Stimulated activated CD8-positive, alpha-beta memory T cell treated with anti-CD3 and anti-CD28 coated beads, Interleukin-12 subunit alpha, Interleukin-12 subunit beta, amount 100 ng/mL, for 4 hours (primary cell): Measurements from ENCODE around the gene WDR70.
"Not testable (repeated sequence)": the region's sequence is repeated elsewhere in the genome, so short reads cannot be mapped to it uniquely, and the experiment has no call there.

Experiments used
- DNase-seq: peaks from one replicate; pipeline ENCODE4 v3.0.0-alpha.2; 2020; ENCODE audit warnings: low read depth

Gene WDR70

DNA sequence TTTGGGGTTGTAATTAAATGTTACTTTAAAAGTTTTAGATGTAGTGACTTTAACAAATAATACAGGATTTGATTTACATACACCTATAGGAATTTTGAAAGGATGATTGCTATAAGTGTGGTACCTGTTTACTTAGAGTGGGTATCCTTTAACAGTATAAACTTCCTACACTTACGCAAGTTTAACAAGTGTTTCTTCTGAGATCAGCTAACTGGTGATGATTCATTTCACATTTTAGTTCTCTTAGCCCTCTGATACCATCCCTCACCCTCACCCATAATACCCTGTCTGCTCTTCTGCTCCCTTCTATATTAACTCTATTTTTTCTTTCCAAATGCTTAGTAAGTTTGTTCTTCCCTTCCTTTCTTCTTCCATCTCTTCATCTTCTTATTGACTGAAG, 262.8 kb downstream of the WDR70 start:
- no peak for DNase-seq

DNA sequence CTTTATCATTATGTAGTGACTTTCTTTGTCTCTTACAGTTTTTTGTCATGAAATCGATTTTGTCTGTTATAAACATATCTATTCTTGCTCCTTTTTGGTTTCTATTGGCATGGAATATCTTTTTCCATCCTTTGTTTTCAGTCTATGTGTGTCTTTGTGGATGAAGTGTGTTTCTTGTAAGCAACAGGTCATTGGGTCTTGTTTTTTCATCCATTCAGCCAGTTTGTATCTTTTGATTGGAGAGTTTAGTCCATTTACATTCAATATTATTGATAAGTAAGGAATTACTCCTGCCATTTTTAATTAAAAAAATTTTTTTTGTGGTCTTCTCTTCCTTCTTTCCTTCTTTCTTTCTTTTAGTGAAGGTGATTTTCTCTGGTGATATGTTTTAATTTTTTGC, 266.6 kb downstream of the WDR70 start:
- no peak for DNase-seq

DNA sequence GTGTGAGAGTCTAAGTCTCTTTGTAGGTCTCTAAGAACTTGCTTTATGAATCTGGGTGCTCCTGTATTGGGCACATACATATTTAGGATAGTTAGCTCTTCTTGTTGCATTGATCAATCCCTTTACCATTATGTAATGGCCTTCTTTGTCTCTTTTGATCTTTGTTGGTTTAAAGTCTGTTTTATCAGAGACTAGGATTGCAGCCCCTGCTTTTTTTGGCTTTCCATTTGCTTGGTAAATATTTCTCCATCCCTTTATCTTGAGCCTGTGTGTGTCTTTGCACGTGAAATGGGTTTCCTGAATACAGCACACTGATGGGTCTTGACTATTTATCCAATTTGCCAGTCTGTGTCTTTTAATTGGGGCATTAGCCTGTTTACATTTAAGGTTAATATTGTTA, 275.4 kb downstream of the WDR70 start:
- DNase-seq, result not testable (repeated sequence)

DNA sequence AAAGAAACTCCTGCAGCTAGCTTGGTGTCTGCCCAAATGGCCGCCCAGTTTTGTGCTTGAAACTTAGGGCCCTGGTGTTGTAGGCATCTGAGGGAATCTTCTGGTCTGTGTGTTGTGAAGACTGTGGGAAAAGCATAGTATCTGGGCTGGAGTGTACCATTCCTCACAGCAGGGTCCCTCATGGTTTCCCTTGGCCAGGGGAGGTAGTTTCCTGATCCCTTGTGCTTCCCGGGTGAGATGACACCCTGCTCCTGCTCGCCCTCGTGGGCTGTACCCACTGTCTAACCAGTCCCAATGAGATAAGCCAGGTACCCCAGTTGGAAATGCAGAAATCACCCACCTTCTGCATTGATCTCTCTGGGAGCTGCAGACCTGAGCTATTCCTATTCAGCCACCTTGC, 277.9 kb downstream of the WDR70 start:
- DNase-seq, result no peak

DNA sequence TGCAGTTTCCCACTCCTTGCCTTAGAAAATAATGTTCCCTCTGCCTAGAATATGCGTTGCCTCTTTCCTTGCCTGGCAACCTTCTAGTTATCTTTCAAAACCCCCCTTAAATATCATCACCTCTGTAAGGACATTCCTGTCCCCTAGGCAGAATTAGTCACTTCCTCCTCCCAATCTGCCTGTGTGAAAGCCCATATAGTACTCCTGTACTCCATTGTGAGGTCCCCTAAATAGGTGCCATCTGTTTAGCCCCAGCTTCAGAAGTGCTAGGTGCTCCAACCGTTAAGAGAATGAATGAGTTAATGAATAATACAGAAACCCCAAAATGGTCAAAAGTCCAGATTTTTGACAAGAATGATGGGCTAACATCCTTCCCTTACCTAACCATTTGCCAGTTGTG, 279.3 kb downstream of the WDR70 start:
- DNase-seq, result no peak

DNA sequence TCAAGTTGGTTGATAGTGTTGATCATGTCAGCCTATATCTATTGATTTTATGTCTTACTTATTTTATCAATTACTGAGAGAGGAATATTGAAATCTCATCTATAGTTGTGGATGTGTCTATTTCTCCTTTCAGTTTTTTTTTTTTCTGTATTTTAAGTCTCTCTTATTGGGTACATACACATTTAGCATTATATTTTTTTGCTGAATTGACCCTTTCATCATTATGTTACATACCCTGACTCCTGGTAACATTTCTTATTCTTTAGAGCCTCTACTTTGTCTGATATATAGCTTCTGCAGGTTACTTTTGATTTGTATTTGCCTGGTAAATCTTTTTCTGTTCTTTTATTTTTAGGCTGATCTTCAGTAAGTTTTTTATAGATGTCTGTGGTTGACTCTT, 281.2 kb downstream of the WDR70 start:
- no peak for DNase-seq

DNA sequence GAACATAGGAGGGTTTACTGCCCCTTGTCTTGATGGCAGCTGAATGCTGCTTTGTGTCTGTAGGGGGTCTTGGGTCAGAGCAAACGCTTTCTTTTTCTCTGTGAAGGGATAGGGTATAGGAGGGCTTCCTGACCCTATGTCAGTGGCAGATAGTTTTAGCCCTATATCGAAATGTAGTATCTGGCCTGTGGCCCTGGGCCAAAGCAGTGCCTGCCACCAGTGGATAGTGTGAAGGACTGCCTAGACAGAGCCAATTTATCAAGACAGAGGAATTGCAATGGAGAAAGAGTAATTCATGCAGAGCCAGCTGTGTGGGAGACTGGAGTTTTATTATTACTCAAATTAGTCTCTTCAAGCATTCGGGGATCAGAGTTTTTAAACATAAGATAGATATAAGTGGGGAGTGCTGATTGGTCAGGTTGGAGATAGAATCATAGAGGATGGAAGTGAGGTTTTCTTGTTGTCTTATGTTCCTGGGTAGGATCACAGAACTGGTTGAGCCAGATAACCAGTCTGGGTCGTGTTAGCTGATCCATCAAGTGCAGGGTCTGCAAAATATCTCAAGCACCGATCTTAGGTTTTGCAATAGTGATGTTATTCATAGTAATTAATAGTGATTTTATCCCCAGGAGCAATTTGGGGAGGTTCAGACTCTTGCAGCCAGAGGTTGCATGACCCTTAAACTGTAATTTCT, 282.3 kb downstream of the WDR70 start:
- no peak for DNase-seq

DNA sequence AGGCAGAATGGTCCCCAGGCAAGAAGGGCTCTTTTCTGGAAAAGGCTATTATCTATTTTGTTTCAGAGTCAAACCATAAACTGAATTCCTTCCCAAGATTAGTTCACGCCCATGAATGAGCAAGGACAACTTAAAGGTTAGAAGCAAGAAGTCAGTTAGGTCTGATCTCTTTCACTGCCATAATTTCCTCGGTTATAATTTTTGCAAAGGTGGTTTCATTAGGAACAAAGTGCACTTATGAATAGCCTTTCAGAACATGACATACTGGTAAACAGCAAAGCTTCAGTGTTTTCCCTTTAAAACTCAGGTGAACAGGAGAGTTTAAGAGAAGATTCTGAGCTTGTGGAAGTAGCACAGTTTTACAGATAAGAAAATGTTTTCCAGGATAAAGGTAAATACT, 282.8 kb downstream of the WDR70 start:
- DNase-seq, result no peak

DNA sequence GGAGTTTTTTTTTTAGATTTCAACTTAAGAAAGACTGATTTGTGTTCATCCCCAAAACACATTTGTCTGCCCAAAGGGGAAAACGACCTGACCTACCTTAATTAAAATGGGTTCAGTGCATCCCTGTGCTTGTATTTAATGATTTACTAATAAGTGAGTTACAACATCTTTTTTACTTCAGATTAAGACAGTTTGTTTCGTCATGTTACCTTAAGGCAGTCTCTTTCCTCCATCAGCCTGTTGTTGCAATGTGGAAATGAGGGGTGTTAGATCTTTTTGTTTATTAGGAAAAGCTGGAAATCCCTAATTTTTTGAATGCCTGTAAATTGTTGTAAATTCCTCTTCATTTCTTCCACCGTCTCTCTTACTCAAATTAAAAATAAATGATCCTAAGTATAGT, 283.2 kb downstream of the WDR70 start:
- no peak for DNase-seq

DNA sequence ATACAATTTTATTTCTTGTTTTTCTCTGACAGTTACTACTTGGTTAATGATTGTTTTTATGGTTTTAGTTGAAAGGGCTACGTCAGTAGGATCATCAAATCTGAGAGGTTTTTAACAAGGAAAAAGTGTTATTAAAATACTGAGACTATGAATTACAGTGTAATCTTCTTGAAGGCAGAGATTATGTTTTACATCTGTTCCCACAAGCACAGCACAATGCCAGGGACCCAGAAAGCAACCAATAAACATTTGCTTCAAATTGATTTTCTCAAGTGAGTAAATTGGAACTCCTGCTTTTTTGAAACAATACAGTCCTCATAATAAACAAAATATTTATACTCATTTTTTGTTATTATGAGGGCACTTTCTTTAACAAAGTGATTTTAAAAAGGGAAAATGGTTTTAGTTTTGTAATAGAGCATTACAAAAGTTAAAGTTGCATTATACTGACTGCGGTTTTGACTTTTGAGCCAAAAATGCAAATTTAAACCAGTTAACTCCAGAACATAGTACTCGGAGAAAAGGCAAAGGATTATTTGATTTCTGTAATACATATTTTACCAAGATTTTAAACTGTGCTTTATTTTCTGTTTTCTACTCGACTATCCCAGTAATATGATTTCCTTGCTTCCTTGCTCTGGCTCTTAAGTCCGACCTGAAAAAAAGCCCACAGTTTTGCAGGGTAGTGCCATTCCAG, 283.8 kb downstream of the WDR70 start:
- DNase-seq, result no peak

DNA sequence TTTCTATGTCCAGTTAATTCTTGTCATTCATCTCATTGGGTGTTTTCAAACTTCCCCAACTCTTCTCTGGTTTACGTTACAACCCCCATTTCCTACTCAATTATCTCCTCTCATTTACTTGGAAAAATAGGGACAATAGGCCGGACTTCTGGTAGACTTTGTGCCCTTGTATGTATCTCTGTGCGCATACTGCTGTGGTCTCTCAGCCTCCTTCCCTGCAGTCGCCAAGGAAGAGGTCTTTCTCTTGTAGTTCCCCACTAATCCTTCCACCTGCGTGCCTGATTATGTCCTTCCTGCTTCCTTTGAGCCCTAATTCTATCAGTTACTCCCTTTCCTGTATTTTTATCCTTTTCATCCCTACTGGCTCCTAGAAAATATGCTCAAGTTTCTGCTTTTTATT, 284.4 kb downstream of the WDR70 start:
- DNase-seq, result no peak

DNA sequence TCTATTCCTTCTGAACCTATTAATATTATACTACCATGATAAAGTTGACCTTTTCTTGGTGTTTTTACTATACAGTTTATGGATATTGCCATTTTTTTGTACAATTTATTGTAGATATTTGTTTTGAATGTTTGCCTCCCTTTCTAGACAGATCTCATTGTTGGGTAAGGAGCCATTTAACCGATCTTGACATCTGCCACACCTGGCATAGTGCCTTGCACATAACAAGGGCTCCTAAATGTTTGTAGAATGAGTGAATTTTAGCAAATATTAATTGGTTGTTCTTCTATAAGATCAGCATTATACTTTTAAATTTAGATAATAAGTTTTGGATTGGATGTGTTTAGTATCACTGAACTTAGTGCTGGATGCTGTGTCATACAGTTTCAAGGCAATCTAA, 285.4 kb downstream of the WDR70 start:
- DNase-seq, result no peak

DNA sequence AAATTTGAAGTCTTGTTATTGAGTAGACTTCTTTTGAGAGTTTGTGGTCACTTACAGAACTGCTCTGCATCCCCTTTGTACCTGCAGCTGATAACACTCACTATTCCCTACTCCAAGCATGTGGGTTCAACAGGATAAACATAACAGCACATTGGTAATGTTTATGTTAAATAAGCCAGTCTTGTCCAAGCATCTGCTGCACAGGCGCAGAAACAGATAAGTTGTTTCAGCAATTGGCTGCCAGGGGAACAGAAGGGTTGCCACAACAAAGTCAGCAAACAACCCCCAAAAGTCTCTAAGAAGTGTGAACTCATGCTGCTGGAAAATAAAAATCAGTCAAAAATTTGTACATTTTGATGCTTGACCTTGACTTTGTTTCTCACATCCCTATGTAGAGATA, 286.2 kb downstream of the WDR70 start:
- no peak for DNase-seq

DNA sequence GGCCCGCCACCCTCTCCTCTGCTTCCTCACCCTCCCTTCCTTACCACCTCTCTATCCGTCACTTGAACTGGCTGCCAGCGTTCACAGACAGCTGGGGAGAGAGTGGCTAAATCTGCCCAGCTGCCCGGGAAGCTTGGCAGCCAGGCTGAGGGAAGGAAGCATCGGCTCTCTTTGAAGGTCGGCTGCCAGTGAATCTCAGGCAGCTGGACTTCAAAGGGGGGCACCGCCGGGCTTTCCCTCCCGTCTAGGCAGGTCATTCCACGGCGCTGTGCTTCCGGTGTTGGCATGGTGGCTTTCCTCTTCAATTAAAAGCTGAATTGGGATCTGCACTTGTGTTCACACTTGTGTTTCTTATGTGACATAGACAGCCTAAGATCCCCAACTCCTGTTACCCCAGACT, 286.8 kb downstream of the WDR70 start:
- no peak for DNase-seq

DNA sequence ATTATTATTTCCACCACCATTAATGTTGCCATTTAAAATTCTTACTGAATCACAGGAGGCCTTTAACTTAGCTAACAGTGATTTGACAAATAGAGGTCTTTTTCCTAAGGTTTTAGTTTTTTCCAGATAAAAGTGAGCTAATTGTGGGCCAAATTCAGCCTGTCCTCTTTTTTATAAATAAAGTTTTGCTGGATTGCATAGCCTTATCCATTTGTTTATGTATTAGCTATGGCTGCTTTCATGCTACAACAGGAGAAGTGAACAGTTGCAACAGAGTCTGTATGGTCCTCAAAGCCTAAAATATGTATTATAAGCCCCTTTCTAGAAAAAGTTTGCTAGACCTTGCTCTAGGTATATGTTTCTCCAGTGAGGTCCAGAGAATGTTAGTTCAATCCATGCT, 288.3 kb downstream of the WDR70 start:
- no peak for DNase-seq

DNA sequence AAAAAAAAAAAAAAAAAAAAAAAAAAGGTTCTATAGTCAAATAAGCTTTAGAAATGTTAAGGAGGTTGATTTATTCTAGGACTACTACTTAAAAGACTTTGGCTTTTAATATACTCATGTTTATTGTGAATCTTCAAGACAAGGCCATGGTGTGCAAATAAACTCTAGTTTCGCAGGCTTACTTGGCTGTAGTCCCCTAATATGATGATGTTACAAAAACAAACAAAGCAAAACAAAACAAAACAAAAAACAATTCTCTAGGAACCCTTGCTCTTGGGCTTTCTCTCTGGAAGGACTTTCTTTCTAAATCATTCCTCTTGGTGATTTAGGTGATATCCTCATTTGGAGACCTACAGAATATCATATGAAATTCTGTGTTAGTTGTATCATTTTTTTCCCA, 288.7 kb downstream of the WDR70 start:
- DNase-seq, result no peak

DNA sequence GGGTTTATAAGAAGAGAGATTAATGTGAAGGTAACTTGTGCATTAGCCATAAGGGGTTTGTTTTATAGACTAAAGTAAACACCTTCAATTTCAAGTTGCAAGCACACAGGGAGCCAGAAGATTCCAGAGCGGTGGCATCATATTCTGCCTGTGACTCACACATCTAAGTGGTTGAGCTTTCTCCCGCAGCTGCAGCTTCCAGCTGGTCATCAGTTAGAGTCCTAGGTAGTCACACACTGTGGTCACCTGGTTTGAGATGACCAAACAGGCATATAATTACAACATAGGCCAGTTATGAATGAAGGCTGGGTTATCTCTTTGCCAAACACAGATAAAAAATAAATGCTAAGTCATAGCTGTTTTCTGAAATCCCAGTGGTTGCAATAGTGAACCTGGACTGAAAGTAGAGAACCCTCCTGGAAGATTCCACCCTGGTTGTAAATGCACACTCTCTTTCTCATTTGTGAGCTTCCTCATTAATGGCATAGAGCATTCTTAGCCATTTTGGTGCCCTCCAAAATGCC, 289.5 kb downstream of the WDR70 start:
- no peak for DNase-seq

DNA sequence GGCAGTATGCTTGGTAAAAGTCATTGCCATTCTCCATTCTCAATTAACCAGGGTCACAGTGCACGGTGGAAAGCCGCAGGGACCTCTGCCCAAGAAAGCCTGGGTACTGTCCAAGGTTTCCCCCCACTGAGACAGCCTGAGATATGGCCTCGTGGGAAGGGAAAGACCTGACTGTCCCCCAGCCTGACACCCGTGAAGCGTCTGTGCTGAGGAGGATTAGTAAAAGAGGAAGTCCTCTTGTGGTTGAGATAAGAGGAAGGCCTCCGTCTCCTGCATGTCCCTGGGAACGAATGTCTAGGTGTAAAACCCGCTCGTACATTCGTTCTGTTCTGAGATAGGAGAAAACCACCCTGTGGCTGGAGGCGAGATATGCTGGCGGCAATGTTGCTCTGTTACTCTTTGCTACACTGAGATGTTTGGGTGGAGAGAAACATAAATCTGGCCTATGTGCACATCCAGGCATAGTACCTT, 293.0 kb downstream of the WDR70 start:
- DNase-seq, result not testable (repeated sequence)

DNA sequence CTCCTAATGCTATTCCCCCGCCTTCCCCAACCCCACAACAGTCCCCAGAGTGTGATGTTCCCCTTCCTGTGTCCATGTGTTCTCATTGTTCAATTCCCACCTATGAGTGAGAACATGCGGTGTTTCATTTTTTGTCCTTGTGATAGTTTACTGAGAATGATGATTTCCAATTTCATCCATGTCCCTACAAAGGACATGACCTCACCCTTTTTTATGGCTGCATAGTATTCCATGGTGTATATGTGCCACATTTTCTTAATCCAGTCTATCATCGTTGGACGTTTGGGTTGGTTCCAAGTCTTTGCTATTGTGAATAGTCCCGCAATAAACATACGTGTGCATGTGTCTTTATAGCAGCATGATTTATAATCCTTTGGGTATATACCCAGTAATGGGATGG, 295.2 kb downstream of the WDR70 start:
- not testable (repeated sequence) for DNase-seq

DNA sequence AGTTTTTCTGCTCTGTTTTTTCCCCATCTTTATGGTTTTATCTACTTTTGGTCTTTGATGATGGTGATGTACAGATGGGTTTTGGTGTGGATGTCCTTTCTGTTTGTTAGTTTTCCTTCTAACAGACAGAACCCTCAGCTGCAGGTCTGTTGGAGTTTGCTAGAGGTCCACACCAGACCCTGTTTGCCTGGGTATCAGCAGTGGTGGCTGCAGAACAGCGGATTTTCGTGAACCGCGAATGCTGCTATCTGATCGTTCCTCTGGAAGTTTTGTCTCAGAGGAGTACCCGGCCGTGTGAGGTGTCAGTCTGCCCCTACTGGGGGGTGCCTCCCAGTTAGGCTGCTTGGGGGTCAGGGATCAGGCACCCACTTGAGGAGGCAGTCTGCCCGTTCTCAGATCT, 300.2 kb downstream of the WDR70 start:
- not testable (repeated sequence) for DNase-seq

DNA sequence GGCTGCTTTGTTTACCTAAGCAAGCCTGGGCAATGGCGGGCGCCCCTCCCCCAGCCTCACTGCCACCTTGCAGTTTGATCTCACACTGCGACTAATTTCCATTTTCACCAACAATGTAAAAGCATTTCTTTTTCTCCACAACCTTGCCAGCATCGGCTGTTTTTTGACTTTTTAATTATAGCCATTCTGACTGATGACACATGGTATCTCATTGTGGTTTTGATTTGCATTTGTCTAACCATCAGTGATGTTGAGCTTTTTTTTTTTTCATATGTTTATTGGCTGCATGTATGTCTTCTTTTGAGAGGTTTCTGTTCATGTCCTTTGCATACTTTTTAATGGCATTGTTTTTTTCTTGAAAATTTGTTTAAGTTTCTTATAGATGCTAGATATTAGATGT, 300.8 kb downstream of the WDR70 start:
- not testable (repeated sequence) for DNase-seq

DNA sequence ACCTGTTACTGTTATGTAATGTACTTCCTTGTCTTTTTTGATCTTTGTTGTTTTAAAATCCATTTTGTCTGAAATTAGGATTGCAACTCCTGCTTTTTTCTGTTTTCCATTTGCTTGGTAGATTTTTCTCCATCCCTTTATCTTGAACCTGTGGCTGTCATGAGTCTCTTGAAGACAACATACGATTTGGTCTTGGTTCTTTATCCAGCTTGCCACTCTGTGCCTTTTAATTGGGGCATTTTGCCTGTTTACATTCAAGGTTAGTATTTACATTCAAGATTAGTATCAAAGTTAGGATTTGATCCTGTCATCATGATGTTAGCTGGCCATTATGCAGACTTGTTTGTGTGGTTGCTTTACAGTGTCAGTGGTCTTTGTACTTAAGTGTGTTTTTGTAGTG, 304.0 kb downstream of the WDR70 start:
- DNase-seq, result no peak

DNA sequence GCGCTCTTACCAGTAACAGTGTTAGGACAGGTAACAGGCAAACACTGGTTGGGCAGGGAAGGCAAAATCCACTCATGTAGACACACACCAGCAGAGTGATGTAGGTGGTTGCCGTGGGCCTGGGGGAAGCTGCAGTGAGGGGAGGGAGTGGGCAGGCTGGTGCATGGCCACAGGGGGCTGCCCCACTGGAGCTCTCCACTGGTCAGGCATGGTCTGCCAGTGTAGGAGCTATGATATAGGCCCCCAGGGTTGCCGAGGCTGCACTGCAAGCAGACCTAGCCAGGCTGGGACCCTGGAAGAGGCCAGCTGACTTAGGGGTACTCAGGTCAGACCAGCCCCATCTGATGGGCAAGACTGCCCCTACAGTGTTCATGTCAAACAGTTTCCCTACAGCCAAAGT, 306.1 kb downstream of the WDR70 start:
- DNase-seq, result no peak

DNA sequence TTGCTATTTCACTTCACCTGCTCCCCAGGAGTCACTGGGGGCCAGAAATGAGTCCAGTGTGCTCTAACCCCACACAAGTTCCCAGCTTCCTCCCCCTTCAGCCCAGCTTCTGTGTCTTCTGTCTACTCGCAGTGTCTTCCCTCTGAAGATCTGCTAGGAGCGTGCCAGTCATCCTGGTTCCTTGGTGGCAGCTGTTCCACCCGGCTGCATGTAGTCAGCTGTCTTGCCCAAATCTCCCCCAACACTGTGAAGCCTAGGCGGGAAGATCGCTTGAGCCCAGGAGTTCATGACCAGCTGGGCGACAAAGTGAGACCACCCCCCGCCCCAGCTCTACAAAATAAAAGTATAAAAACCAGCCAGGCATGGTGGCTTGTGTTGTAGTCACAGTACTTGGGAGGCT, 306.7 kb downstream of the WDR70 start:
- DNase-seq, result no peak
